Heart left ventricle (tissue), 13 donors: Measurements from ENCODE around the gene KIF2A.

Experiments
- CTCF ChIP-seq, 12 donors: fragments of 200-600 bp; sonication (generic) in 4 of 12; IDR thresholded peaks; one replicate each; pipeline versions ENCODE4 v1.5.0 to v1.8.0; 2018 to 2022; ENCODE audit warnings: antibody characterized with exemption in 12 of 12, mild to moderate bottlenecking in 5 of 12
- POLR2A ChIP-seq, 2 donors: fragments of 450-650 bp; IDR thresholded peaks; one replicate each; pipeline ENCODE4 v1.6.1; 2017; ENCODE audit warnings: antibody characterized with exemption in 2 of 2, mild to moderate bottlenecking in 2 of 2, moderate library complexity in 2 of 2
- donor health status: ischemic (EF 13 %, LVEDD 7.1; RV severe dilation, severe dysfunction).
- donor health status: DM: no; HTN: yes; CAD: no.
- donor health status: DM: no; HTN: no; CAD: no.
- donor health status: ischemic (EF 25% LVEDD 6.9; RV normal size, moderate dysfunction).
- donor health status: ischemic (EF 25% LVEDD 5.7; RV mildly dilated, moderate dysfunction).
- donor health status: ischemic (EF 35%, LVEDD 5.7; RV mildly dilated, moderate dysfunction).
- donor health status: nonischemic (EF 11% LVEDD 7.7; RV severe dilation, severe dysfunction).
- donor health status: DM: yes; HTN: yes; CAD: no.
- donor health status: PGD.
- donor health status: ischemic (EF 29% LVEDD 5.4; RV normal size, mild dysfunction).
- donor health status: nonischemic (EF 23%, LVEDD 6.1; RV moderate dilation, normal function).

GRCh38 chr5:62312674-62313073, 6.7 kb downstream of the KIF2A start:
- TF ChIP-seq CTCF (IDR thresholded peaks at IDR 0.05) (no peak), POLR2A (IDR thresholded peaks at IDR 0.05) (no peak)
